HepG2 (cell line): ENCODE measurements around the gene GYS1. TPM values are rescaled to one million over a fixed set of nuclear protein-coding genes. Genes with fewer than 3 reads are reported as not detected.

Experiments
- BORCS8-MEF2B ChIP-seq: sonication (generic); formaldehyde crosslinking; IDR thresholded peaks from 2 replicates; pipeline ENCODE4 v1.8.0; 2022; ENCODE audit warnings: mild to moderate bottlenecking, missing genetic modification reagents
- HMGA1 ChIP-seq: sonication (generic); formaldehyde crosslinking; conservative IDR thresholded peaks from 2 replicates; pipeline ENCODE4 v1.4.0; 2020; ENCODE audit warnings: missing genetic modification reagents
- KLF9 ChIP-seq: IDR thresholded peaks from 2 replicates; pipeline ENCODE4 v1.6.1; 2016; ENCODE audit warnings: low read depth
- MIER2 ChIP-seq: IDR thresholded peaks from 2 replicates; pipeline ENCODE4 v1.6.1; 2016; ENCODE audit warnings: missing biosample characterization, missing genetic modification reagents
- SMC3 ChIP-seq: IDR thresholded peaks from 2 replicates; pipeline ENCODE4 v1.6.1; 2011; ENCODE audit warnings: low read length, improper control_type of control experiment
- TSC22D2 ChIP-seq: sonication (generic); formaldehyde crosslinking; IDR thresholded peaks from 2 replicates; pipeline ENCODE4 v1.5.1; 2020; ENCODE audit warnings: missing genetic modification reagents, mild to moderate bottlenecking, borderline replicate concordance
- ZBTB10 ChIP-seq: sonication (generic); formaldehyde crosslinking; IDR thresholded peaks from 2 replicates; pipeline ENCODE4 v1.4.0; 2020; ENCODE audit warnings: missing genetic modification reagents, borderline replicate concordance
- ZHX1 ChIP-seq: sonication (generic); formaldehyde crosslinking; IDR thresholded peaks from 2 replicates; pipeline ENCODE4 v1.8.1; 2022; ENCODE audit warnings: low read depth, mild to moderate bottlenecking, missing genetic modification reagents
- ZNF576 ChIP-seq: sonication (generic); formaldehyde crosslinking; IDR thresholded peaks from 2 replicates; pipeline ENCODE4 v1.4.0; 2020; ENCODE audit warnings: mild to moderate bottlenecking, missing genetic modification reagents
- ZNF580 ChIP-seq: IDR thresholded peaks from 2 replicates; pipeline ENCODE4 v1.6.1; 2016; ENCODE audit warnings: low read depth, borderline replicate concordance
- ZNF891 ChIP-seq: sonication (generic); formaldehyde crosslinking; IDR thresholded peaks from 2 replicates; pipeline ENCODE4 v1.5.0; 2020; ENCODE audit warnings: mild to moderate bottlenecking, missing genetic modification reagents
- polyA plus RNA-seq, 8 experiments: library from polyadenylated mRNA; depleted of rRNA in 3 of 8; stranded (reverse) in 7 of 8; unstranded in 1 of 8; fragments of >200 nt; fragmentation: Illumina TruSeq in 4 of 8; extraction: Trizol in 4 of 8; gene quantifications; 2 replicates each; pipeline versions ENCODE4 v1.2.1 to v1.2.3, GENCODE V29; 2011 to 2016; ENCODE audit warnings: low read depth in 4 of 8, missing spikeins in 1 of 8, mixed read lengths in 1 of 8; ENCODE audit not compliant: insufficient read depth in 1 of 8
- total RNA-seq, 5 experiments: library from RNA; depleted of rRNA; stranded (reverse); fragments of >200 nt; fragmentation: Illumina TruSeq; extraction: Trizol; gene quantifications; 2 replicates each; pipeline ENCODE4 v1.2.3, GENCODE V29; 2016; ENCODE audit warnings: low read depth in 1 of 5

The GYS1 gene
- total and polyA plus RNA-seq, 2 of the 13 experiments (the other 11 are each of a cell fraction or from before 2014, with no cell fraction given), result 18.4 to 42.1 TPM

DNA sequence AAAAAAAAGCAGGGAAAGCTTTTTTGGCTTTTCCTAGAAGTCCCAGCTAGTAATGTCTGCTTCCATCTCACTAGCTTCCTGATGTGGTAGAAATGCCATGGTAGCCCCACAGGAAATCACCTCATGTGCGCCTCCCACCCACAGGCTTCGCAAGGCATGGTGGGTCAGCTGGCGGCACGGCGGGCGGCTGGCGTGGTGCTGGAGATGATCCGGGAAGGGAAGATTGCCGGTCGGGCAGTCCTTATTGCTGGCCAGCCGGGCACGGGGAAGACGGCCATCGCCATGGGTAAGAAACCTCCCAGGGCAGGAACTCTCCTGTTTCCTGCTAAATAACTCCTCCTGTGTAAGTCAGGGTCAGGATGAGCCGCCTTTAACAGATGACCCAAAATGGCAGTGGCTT is 11.0 kb upstream of the GYS1 start (continued):
- TF ChIP-seq ZHX1 (CRISPR knock-in tag), result no peak
- no peak for TF ChIP-seq ZNF891 (CRISPR knock-in tag)
- no peak for TF ChIP-seq SMC3
- no peak for TF ChIP-seq ZNF580 (CRISPR knock-in tag)
- no peak for TF ChIP-seq KLF9
- no peak for TF ChIP-seq ZBTB10 (CRISPR knock-in tag)
- no peak for TF ChIP-seq HMGA1
- TF ChIP-seq ZNF576 (CRISPR knock-in tag), result no peak
- TF ChIP-seq BORCS8-MEF2B (CRISPR knock-in tag), result no peak
- no peak for TF ChIP-seq TSC22D2 (CRISPR knock-in tag)
- TF ChIP-seq MIER2 (CRISPR knock-in tag), result no peak
